DND-41 (cell line): ENCODE results near the gene OSTM1.
"Not testable (repeated sequence)": the region's sequence is repeated elsewhere in the genome, so short reads cannot be mapped to it uniquely, and the experiment has no call there.

Source experiments
- CTCF ChIP-seq: IDR thresholded peaks from 2 replicates; pipeline ENCODE4 v1.5.1; 2012; ENCODE audit warnings: borderline replicate concordance, low read length, moderate library complexity, mild to moderate bottlenecking; ENCODE audit not compliant: poor library complexity, severe bottlenecking; ENCODE audit errors: extremely low read depth
- EZH2 ChIP-seq: IDR thresholded peaks from 3 replicates; pipeline ENCODE4 v1.6.1; 2012; ENCODE audit warnings: borderline replicate concordance, low read depth, mild to moderate bottlenecking, moderate library complexity, low read length, inconsistent platforms; ENCODE audit not compliant: severe bottlenecking

- TF ChIP-seq CTCF, EZH2: not testable (repeated sequence)
Observed at GRCh38 chr6:108000259-108000658, 74.3 kb downstream of the OSTM1 start.
